Stomach (tissue), 4 donors: Measurements from ENCODE around the gene SULT1B1.

Experiments used
- CTCF ChIP-seq, 7 experiments: fragments of 450-650 bp in 4 of 7; fragments of 200-600 bp in 3 of 7; sonication (generic) in 3 of 7; IDR thresholded peaks; one replicate each; pipeline ENCODE4 v1.5.1; 2016 to 2019; ENCODE audit warnings: antibody characterized with exemption in 7 of 7, control low read depth in 2 of 7, mild to moderate bottlenecking in 1 of 7
- POLR2A ChIP-seq, 4 donors: fragments of 450-650 bp; IDR thresholded peaks; one replicate each; pipeline ENCODE4 v1.6.1; 2016; ENCODE audit warnings: antibody characterized with exemption in 4 of 4, control low read depth in 2 of 4, mild to moderate bottlenecking in 1 of 4, moderate library complexity in 1 of 4

- TF ChIP-seq CTCF (IDR thresholded peaks at IDR 0.05) (no peak), POLR2A (IDR thresholded peaks at IDR 0.05) (no peak)
Observed at GRCh38 chr4:69718396-69719271, 41.8 kb downstream of the SULT1B1 start.
